ENCODE measurements around the gene TMX1. TPM values are rescaled to one million over a fixed set of nuclear protein-coding genes. Genes with fewer than 3 reads are reported as not detected.

The TMX1 gene
- total and polyA plus RNA-seq, 4 donors = 28.2 to 45.4 (median 38.0) TPM

- H3K27ac ChIP-seq (ENCODE audit: low read depth, low read length) = no peak overlapping the region
- H3K9me3 ChIP-seq (ENCODE audit: control insufficient read depth, insufficient read depth, low read length) = no peaks in the 10 kb centered on the region
- no peaks in the 10 kb centered on the region for H3K27me3 ChIP-seq (ENCODE audit: control insufficient read depth, insufficient read depth, low read length)
- H3K36me3 ChIP-seq (ENCODE audit: control insufficient read depth, insufficient read depth, low read length) = no peaks in the 10 kb centered on the region
- WGBS (ENCODE audit: insufficient coverage) = 71% methylated on average over 1 of the region's 1 CpG
- H3K4me3 ChIP-seq (ENCODE audit: low read depth, low read length) = no peak overlapping the region
- DNase-seq (ENCODE audit: low read depth in 4 of 6, low spot score in 6 of 6) = peak in 1 of 6 donors; percentile 51
- H3K4me1 ChIP-seq (ENCODE audit: control insufficient read depth, insufficient read depth, low read length) = peaks cover 3% of the 10 kb centered on the region
Observed at GRCh38 chr14:51285120-51285519, 45.1 kb downstream of the TMX1 start.

GRCh38 chr14:51289169-51289568 is 49.1 kb downstream of the TMX1 start:
- H3K9me3 ChIP-seq (ENCODE audit: control insufficient read depth, insufficient read depth, low read length) = no peaks in the 10 kb centered on the region
- peaks cover 12% of the 10 kb centered on the region for H3K4me1 ChIP-seq (ENCODE audit: control insufficient read depth, insufficient read depth, low read length)
- no peak for DNase-seq (ENCODE audit: low read depth in 4 of 6, low spot score in 6 of 6)
- no peak overlapping the region for H3K4me3 ChIP-seq (ENCODE audit: low read depth, low read length)
- H3K27ac ChIP-seq (ENCODE audit: low read depth, low read length) = no peak overlapping the region
- no peaks in the 10 kb centered on the region for H3K36me3 ChIP-seq (ENCODE audit: control insufficient read depth, insufficient read depth, low read length)
- no peaks in the 10 kb centered on the region for H3K27me3 ChIP-seq (ENCODE audit: control insufficient read depth, insufficient read depth, low read length)

GRCh38 chr14:51290132-51290531 is 50.1 kb downstream of the TMX1 start:
- Histone ChIP-seq H3K36me3 (ENCODE audit: control insufficient read depth, insufficient read depth, low read length) (no peaks in the 10 kb centered on the region), H3K4me3 (ENCODE audit: low read depth, low read length) (no peak overlapping the region), H3K27me3 (ENCODE audit: control insufficient read depth, insufficient read depth, low read length) (no peaks in the 10 kb centered on the region), H3K4me1 (ENCODE audit: control insufficient read depth, insufficient read depth, low read length) (peaks cover 12% of the 10 kb centered on the region), H3K27ac (ENCODE audit: low read depth, low read length) (no peak overlapping the region), H3K9me3 (ENCODE audit: control insufficient read depth, insufficient read depth, low read length) (no peaks in the 10 kb centered on the region)
- no CpG with 5 or more reads among the region's 1 CpG for WGBS (ENCODE audit: insufficient coverage)
- DNase-seq (ENCODE audit: low read depth in 4 of 6, low spot score in 6 of 6) = no peak

GRCh38 chr14:51291016-51291415 is 51.0 kb downstream of the TMX1 start:
- Histone ChIP-seq H3K4me3 (ENCODE audit: low read depth, low read length) (no peak overlapping the region), H3K36me3 (ENCODE audit: control insufficient read depth, insufficient read depth, low read length) (no peaks in the 10 kb centered on the region), H3K27ac (ENCODE audit: low read depth, low read length) (no peak overlapping the region), H3K4me1 (ENCODE audit: control insufficient read depth, insufficient read depth, low read length) (peaks cover 8% of the 10 kb centered on the region), H3K27me3 (ENCODE audit: control insufficient read depth, insufficient read depth, low read length) (no peaks in the 10 kb centered on the region), H3K9me3 (ENCODE audit: control insufficient read depth, insufficient read depth, low read length) (no peaks in the 10 kb centered on the region)
- WGBS (ENCODE audit: insufficient coverage) = 94% methylated on average over 4 of the region's 4 CpGs
- DNase-seq (ENCODE audit: low read depth in 4 of 6, low spot score in 6 of 6) = no peak

GRCh38 chr14:51293149-51293911 is 53.3 kb downstream of the TMX1 start:
- H3K36me3 ChIP-seq (ENCODE audit: control insufficient read depth, insufficient read depth, low read length) = no peaks in the 10 kb centered on the region
- H3K4me1 ChIP-seq (ENCODE audit: control insufficient read depth, insufficient read depth, low read length) = peaks cover 8% of the 10 kb centered on the region
- H3K27ac ChIP-seq (ENCODE audit: low read depth, low read length) = peak overlapping the region; percentile 48
- no peaks in the 10 kb centered on the region for H3K27me3 ChIP-seq (ENCODE audit: control insufficient read depth, insufficient read depth, low read length)
- no peak overlapping the region for H3K4me3 ChIP-seq (ENCODE audit: low read depth, low read length)
- peak in 1 of 6 donors; percentile 38 for DNase-seq (ENCODE audit: low read depth in 4 of 6, low spot score in 6 of 6)
- 72% methylated on average over 5 of the region's 7 CpGs for WGBS (ENCODE audit: insufficient coverage)
- no peaks in the 10 kb centered on the region for H3K9me3 ChIP-seq (ENCODE audit: control insufficient read depth, insufficient read depth, low read length)

GRCh38 chr14:51293912-51294389 is 53.9 kb downstream of the TMX1 start:
- WGBS (ENCODE audit: insufficient coverage) = no CpG with 5 or more reads among the region's 6 CpGs
- no peak overlapping the region for H3K4me3 ChIP-seq (ENCODE audit: low read depth, low read length)
- H3K9me3 ChIP-seq (ENCODE audit: control insufficient read depth, insufficient read depth, low read length) = no peaks in the 10 kb centered on the region
- peaks cover 8% of the 10 kb centered on the region for H3K4me1 ChIP-seq (ENCODE audit: control insufficient read depth, insufficient read depth, low read length)
- no peak for DNase-seq (ENCODE audit: low read depth in 4 of 6, low spot score in 6 of 6)
- H3K36me3 ChIP-seq (ENCODE audit: control insufficient read depth, insufficient read depth, low read length) = no peaks in the 10 kb centered on the region
- H3K27ac ChIP-seq (ENCODE audit: low read depth, low read length) = no peak overlapping the region
- no peaks in the 10 kb centered on the region for H3K27me3 ChIP-seq (ENCODE audit: control insufficient read depth, insufficient read depth, low read length)

GRCh38 chr14:51294951-51295525 is 55.0 kb downstream of the TMX1 start:
- Histone ChIP-seq H3K27ac (ENCODE audit: low read depth, low read length) (no peak overlapping the region), H3K27me3 (ENCODE audit: control insufficient read depth, insufficient read depth, low read length) (no peaks in the 10 kb centered on the region), H3K4me1 (ENCODE audit: control insufficient read depth, insufficient read depth, low read length) (peaks cover 8% of the 10 kb centered on the region), H3K9me3 (ENCODE audit: control insufficient read depth, insufficient read depth, low read length) (no peaks in the 10 kb centered on the region), H3K36me3 (ENCODE audit: control insufficient read depth, insufficient read depth, low read length) (no peaks in the 10 kb centered on the region), H3K4me3 (ENCODE audit: low read depth, low read length) (no peak overlapping the region)
- no peak for DNase-seq (ENCODE audit: low read depth in 4 of 6, low spot score in 6 of 6)
- 100% methylated on average over 1 of the region's 6 CpGs for WGBS (ENCODE audit: insufficient coverage)

- Histone ChIP-seq H3K4me3 (ENCODE audit: low read depth, low read length) (no peak overlapping the region), H3K36me3 (ENCODE audit: control insufficient read depth, insufficient read depth, low read length) (no peaks in the 10 kb centered on the region), H3K27ac (ENCODE audit: low read depth, low read length) (no peak overlapping the region), H3K9me3 (ENCODE audit: control insufficient read depth, insufficient read depth, low read length) (no peaks in the 10 kb centered on the region), H3K4me1 (ENCODE audit: control insufficient read depth, insufficient read depth, low read length) (peaks cover 8% of the 10 kb centered on the region), H3K27me3 (ENCODE audit: control insufficient read depth, insufficient read depth, low read length) (no peaks in the 10 kb centered on the region)
- WGBS (ENCODE audit: insufficient coverage) = 89% methylated on average over 6 of the region's 6 CpGs
- no peak for DNase-seq (ENCODE audit: low read depth in 4 of 6, low spot score in 6 of 6)
Observed at GRCh38 chr14:51295646-51296263, 55.7 kb downstream of the TMX1 start.

GRCh38 chr14:51297066-51297465 is 57.0 kb downstream of the TMX1 start:
- no peak overlapping the region for H3K4me3 ChIP-seq (ENCODE audit: low read depth, low read length)
- DNase-seq (ENCODE audit: low read depth in 4 of 6, low spot score in 6 of 6) = no peak
- no peaks in the 10 kb centered on the region for H3K9me3 ChIP-seq (ENCODE audit: control insufficient read depth, insufficient read depth, low read length)
- no CpG with 5 or more reads among the region's 3 CpGs for WGBS (ENCODE audit: insufficient coverage)
- H3K27me3 ChIP-seq (ENCODE audit: control insufficient read depth, insufficient read depth, low read length) = no peaks in the 10 kb centered on the region
- no peak overlapping the region for H3K27ac ChIP-seq (ENCODE audit: low read depth, low read length)
- H3K4me1 ChIP-seq (ENCODE audit: control insufficient read depth, insufficient read depth, low read length) = peaks cover 8% of the 10 kb centered on the region
- no peaks in the 10 kb centered on the region for H3K36me3 ChIP-seq (ENCODE audit: control insufficient read depth, insufficient read depth, low read length)

Measured in spinal cord (tissue), 10 donors.